Kidney (tissue), 14 donors: ENCODE results near the gene FAM32A. TPM values are rescaled to one million over a fixed set of nuclear protein-coding genes. Genes with fewer than 3 reads are reported as not detected.

Experiments
- DNase-seq, 5 donors: peaks; one replicate each; pipeline ENCODE4 v3.0.0-alpha.2; 2013 to 2020
- FAIRE-seq: peaks from 2 replicates; lab custom pipeline; 2012; peaks lifted over from hg19 to GRCh38; lab: Jason Lieb, UNC
- H3K27ac ChIP-seq, 2 donors: one replicate each; pipeline ENCODE4 v1.7.0; 2013; ENCODE audit warnings: low read depth in 2 of 2, low read length in 2 of 2, inconsistent platforms in 1 of 2
- H3K27me3 ChIP-seq: one replicate; pipeline ENCODE4 v1.7.1; 2013; ENCODE audit warnings: low read length, inconsistent platforms; ENCODE audit not compliant: control insufficient read depth, insufficient read depth
- H3K36me3 ChIP-seq, 3 donors: one replicate each; pipeline versions ENCODE4 v1.7.0 to v1.7.1; 2013; ENCODE audit warnings: low read length in 3 of 3, control low read depth in 1 of 3, inconsistent platforms in 1 of 3; ENCODE audit not compliant: insufficient read depth in 3 of 3, control insufficient read depth in 2 of 3
- H3K4me1 ChIP-seq, 3 donors: one replicate each; pipeline versions ENCODE4 v1.7.0 to v1.7.1; 2013; ENCODE audit warnings: low read length in 3 of 3, inconsistent platforms in 1 of 3, low read depth in 1 of 3; ENCODE audit not compliant: control insufficient read depth in 2 of 3, insufficient read depth in 2 of 3
- H3K4me3 ChIP-seq, 3 donors: one replicate each; pipeline versions ENCODE4 v1.7.0 to v1.8.1; 2013; ENCODE audit warnings: low read length in 3 of 3, control low read depth in 1 of 3, inconsistent platforms in 1 of 3
- H3K9ac ChIP-seq, 3 donors: one replicate each; pipeline versions ENCODE4 v1.7.0 to v1.7.1; 2013; ENCODE audit warnings: low read length in 3 of 3, control low read depth in 1 of 3, inconsistent platforms in 1 of 3
- H3K9me3 ChIP-seq, 3 donors: one replicate each; pipeline versions ENCODE4 v1.7.0 to v1.7.1; 2013; ENCODE audit warnings: low read length in 3 of 3, control low read depth in 1 of 3, inconsistent platforms in 1 of 3; ENCODE audit not compliant: control insufficient read depth in 2 of 3, insufficient read depth in 1 of 3
- intact Hi-C: fragments of 100-400 bp; cut with DNase I; formaldehyde crosslinking; loops from one replicate; pipeline ENCODE4 v1.11.1; 2022
- polyA plus RNA-seq: library from polyadenylated mRNA; stranded (reverse); fragments of 350-450 nt; fragmentation: Illumina TruSeq; extraction: RNeasy Lipid Tissue Mini Kit (QIAGEN cat#74804); gene quantifications from one replicate; pipeline ENCODE4 v1.2.3, GENCODE V29; 2014; ENCODE audit warnings: low read depth, low replicate concordance; ENCODE audit not compliant: insufficient read depth
- total RNA-seq: library from RNA; stranded (reverse); fragmentation: NEBNext Ultra II Directional; extraction: Animal tissue kit (Norgen Biotek cat#: 25700); gene quantifications from one replicate; pipeline ENCODE4 v1.2.1, GENCODE V29; 2021
- TF ChIP-seq, protein P1 (sequence below): IDR thresholded peaks from 3 replicates; pipeline ENCODE4 v1.5.1; 2012; ENCODE audit warnings: mild to moderate bottlenecking, moderate library complexity, borderline replicate concordance; ENCODE audit not compliant: insufficient read depth; ENCODE audit errors: extremely low read depth
- donor health status: control.
- donor health status: control.
- donor health status: control.
- donor health status: control.
- donor health status: control.
- donor health status: DM: yes; HTN: yes; CAD: no.
- donor health status: Normal renal cell carcinoma (clear cell type).

FAM32A gene
- total and polyA plus RNA-seq, 2 donors from 2014 or later = 53.5 to 105 TPM

DNA sequence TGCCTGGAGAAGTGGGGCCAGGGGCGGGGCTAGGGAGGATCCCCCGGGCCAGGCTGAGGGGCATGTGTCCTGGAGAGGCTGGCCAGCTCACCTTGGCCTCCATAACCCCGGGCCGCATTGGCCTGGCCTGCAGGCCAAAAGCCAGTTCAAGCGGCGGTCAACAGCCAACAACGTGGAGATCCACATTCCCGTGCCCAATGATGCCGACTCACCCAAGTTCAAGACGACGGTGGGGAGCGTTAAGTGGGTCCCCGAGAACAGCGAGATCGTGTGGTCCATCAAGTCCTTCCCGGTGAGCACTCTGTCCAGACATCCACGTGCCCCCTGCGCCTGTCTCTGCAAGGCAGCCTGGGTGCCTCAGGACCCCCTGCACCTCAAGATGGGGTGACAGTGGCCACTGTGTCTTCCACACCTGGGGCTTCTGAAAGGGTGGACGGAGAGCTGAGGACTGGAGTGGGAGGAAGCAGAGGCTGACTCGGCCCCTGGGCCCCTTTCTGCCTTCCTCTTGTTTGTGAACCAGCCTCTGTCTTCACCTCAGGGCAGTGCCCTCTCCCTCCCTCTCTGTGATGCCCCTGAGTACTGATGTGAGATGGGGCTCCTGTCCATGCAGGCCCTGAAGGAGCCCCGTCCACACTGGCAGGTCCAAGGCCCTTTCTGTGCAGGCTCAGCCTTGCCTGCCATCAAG lies 43.6 kb downstream of the FAM32A start:
- intact Hi-C loops = no loop called here
- H3K9ac ChIP-seq = no peak overlapping the region
- no peak for DNase-seq

DNA sequence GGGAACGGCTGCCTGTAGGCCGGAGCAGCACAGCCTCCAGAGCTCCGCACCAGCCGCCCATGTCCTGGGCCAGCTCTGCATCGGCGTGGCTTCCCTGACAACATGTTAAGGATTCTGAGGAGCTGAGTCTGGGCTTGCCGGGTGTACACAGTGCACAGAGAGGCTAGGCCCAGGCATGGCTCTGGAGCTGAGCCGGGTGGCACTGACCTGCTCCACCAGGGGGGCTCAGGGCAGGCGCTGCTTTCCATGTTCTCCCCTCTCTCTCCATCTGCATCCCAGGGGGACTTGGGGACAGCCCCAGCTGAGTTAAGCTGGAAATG lies 44.1 kb downstream of the FAM32A start:
- H3K9me3 ChIP-seq = no peaks in the 10 kb centered on the region
- H3K9ac ChIP-seq = no peak overlapping the region
- no peak overlapping the region for H3K4me3 ChIP-seq
- no peak overlapping the region for H3K27ac ChIP-seq
- intact Hi-C loops = no loop called here
- no peaks in the 10 kb centered on the region for H3K4me1 ChIP-seq
- peaks cover 0 to 54% (median 25%) of the 10 kb centered on the region in 3 donors for H3K36me3 ChIP-seq
- no peaks in the 10 kb centered on the region for H3K27me3 ChIP-seq
- FAIRE-seq (no peak), DNase-seq (no peak)
- TF ChIP-seq, protein P1, sequence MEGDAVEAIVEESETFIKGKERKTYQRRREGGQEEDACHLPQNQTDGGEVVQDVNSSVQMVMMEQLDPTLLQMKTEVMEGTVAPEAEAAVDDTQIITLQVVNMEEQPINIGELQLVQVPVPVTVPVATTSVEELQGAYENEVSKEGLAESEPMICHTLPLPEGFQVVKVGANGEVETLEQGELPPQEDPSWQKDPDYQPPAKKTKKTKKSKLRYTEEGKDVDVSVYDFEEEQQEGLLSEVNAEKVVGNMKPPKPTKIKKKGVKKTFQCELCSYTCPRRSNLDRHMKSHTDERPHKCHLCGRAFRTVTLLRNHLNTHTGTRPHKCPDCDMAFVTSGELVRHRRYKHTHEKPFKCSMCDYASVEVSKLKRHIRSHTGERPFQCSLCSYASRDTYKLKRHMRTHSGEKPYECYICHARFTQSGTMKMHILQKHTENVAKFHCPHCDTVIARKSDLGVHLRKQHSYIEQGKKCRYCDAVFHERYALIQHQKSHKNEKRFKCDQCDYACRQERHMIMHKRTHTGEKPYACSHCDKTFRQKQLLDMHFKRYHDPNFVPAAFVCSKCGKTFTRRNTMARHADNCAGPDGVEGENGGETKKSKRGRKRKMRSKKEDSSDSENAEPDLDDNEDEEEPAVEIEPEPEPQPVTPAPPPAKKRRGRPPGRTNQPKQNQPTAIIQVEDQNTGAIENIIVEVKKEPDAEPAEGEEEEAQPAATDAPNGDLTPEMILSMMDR = no peak

More for the DNA sequence above, 43.6 kb downstream of the FAM32A start:
- FAIRE-seq = no peak
- Histone ChIP-seq H3K9me3 (no peaks in the 10 kb centered on the region), H3K4me3 (no peak overlapping the region), H3K27me3 (no peaks in the 10 kb centered on the region), H3K36me3 (peaks cover 0 to 54% (median 27%) of the 10 kb centered on the region in 3 donors), H3K27ac (no peak overlapping the region), H3K4me1 (no peaks in the 10 kb centered on the region)
- TF ChIP-seq, protein P1 = no peak

DNA sequence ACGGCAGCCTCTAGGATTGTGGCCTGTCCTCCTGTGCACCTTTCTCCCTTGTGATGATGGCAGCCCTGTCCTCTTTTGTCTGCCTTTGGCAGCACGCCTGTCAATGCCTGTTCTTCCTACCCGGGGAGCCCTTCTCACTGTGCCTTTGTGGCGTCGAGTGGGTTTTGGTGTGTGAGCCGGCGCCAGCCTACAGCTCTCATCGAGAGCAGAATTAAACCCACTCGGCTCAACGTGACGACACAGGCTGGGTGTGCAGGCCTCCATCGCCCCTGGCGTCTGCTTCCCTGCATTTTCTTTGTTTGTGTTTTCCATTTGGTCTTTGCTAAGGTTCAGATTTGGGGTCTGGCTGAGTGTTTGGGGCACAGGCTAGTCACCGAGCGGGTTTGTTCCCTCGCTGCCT lies 46.9 kb downstream of the FAM32A start:
- no peak for FAIRE-seq
- Histone ChIP-seq H3K9me3 (no peaks in the 10 kb centered on the region), H3K36me3 (peaks cover 0 to 43% (median 23%) of the 10 kb centered on the region in 3 donors), H3K4me1 (no peaks in the 10 kb centered on the region), H3K9ac (no peak overlapping the region), H3K27me3 (no peaks in the 10 kb centered on the region), H3K4me3 (no peak overlapping the region), H3K27ac (no peak overlapping the region)
- intact Hi-C loops = no loop called here
- DNase-seq = no peak
- TF ChIP-seq, protein P1 = no peak
